Omental fat pad (tissue), 4 donors: ENCODE data around the gene FAM107B. TPM values are rescaled to one million over a fixed set of nuclear protein-coding genes. Genes with fewer than 3 reads are reported as not detected.
"Not testable (repeated sequence)": the region's sequence is repeated elsewhere in the genome, so short reads cannot be mapped to it uniquely, and the experiment has no call there.

ENCODE experiments used
- ATAC-seq: fragments of 150-250 bp; one replicate; pipeline ENCODE4 v1.9.1; 2016; ENCODE audit warnings: mild to moderate bottlenecking, moderate library complexity; ENCODE audit not compliant: low FRiP score
- DNase-seq: peaks from one replicate; pipeline ENCODE4 v3.0.0-alpha.2; 2019; ENCODE audit warnings: low spot score
- CTCF ChIP-seq, 3 donors: fragments of 450-650 bp; IDR thresholded peaks; one replicate each; pipeline ENCODE4 v1.5.1; 2016 to 2017; ENCODE audit warnings: antibody characterized with exemption in 3 of 3, mild to moderate bottlenecking in 3 of 3, moderate library complexity in 2 of 3
- total RNA-seq, 4 donors: library from RNA; depleted of rRNA; stranded (reverse); fragments of >200 nt; gene quantifications; one replicate each; pipeline ENCODE4 v1.1.0, GENCODE V29; 2016

FAM107B gene
- 10 to 100 TPM; 27.3 to 77.5 (median 53.7) TPM for total RNA-seq

- ATAC-seq (no peak), DNase-seq (no peak)
- TF ChIP-seq CTCF (IDR thresholded peaks at IDR 0.05), result no peak
Observed at GRCh38 chr10:14774797-14775196, at the start of gene FAM107B. TSS of gene FAM107B (minus strand) at chr10:14774897. CDS start at chr10:14774663, 234 bp downstream.

GRCh38 chr10:14823966-14824365, 49.3 kb upstream of the FAM107B start:
- no peak for ATAC-seq
- DNase-seq, result no peak

GRCh38 chr10:14822879-14823755, 48.4 kb upstream of the FAM107B start:
- DNase-seq (no peak), ATAC-seq (peak; percentile 52)
- no peak for TF ChIP-seq CTCF (IDR thresholded peaks at IDR 0.05)

More at GRCh38 chr10:14823966-14824365, 49.3 kb upstream of the FAM107B start:
- TF ChIP-seq CTCF (IDR thresholded peaks at IDR 0.05), result no peak

- TF ChIP-seq CTCF (IDR thresholded peaks at IDR 0.05), result no peak
- DNase-seq, result no peak
- no peak for ATAC-seq
Observed at GRCh38 chr10:14821635-14822375, 47.1 kb upstream of the FAM107B start.

GRCh38 chr10:14820775-14821154, 46.1 kb upstream of the FAM107B start:
- TF ChIP-seq CTCF (IDR thresholded peaks at IDR 0.05), result no peak
- ATAC-seq, result no peak

GRCh38 chr10:14820010-14820774, 45.5 kb upstream of the FAM107B start:
- ATAC-seq (peak; percentile 88), DNase-seq (no peak)
- no peak for TF ChIP-seq CTCF (IDR thresholded peaks at IDR 0.05)

More at GRCh38 chr10:14820775-14821154, 46.1 kb upstream of the FAM107B start:
- no peak for DNase-seq

- DNase-seq, ATAC-seq: not testable (repeated sequence)
Observed at GRCh38 chr10:14816717-14817116, 42.0 kb upstream of the FAM107B start.
